SU-DHL-6 (cell line): ENCODE data around the gene CHD5.

Source experiments
- CTCF ChIP-seq: fragments of 200-600 bp; sonication (generic); IDR thresholded peaks from one replicate; pipeline ENCODE4 v1.5.1; 2017; ENCODE audit warnings: antibody characterized with exemption, mild to moderate bottlenecking, low read length, moderate library complexity; ENCODE audit not compliant: insufficient read depth, poor library complexity, severe bottlenecking
- EZH2phosphoT487 ChIP-seq: fragments of 200-600 bp; sonication (generic), shearing (Covaris generic); conservative IDR thresholded peaks from 2 replicates; pipeline ENCODE4 v1.6.1; 2018; ENCODE audit warnings: mild to moderate bottlenecking, antibody characterized with exemption, low read length, moderate library complexity, mixed read lengths

DNA sequence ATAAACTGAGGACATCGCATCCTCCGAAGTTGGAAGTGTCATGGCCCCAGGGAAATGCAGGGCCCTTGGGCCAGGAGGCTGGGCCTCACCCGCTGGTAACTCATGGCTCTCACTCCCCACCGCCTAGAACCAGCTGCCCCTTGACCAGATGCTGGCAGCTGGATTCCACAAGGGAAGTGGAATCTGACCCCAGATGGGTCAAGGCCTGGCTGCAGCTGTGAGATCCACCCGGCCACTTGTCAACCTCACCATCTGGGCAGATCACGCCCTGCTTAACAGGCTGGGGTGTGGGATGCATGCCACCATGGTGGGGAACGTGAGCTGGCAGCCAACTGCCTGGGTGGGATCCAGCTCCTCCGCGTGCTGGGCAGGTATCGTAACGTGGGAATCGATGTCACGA, 108.9 kb downstream of the CHD5 start:
- TF ChIP-seq CTCF (no peak), EZH2phosphoT487 (no peak)
